ENCODE results near the gene RBM5. TPM values are rescaled to one million over a fixed set of nuclear protein-coding genes. Genes with fewer than 3 reads are reported as not detected.

RBM5 gene
- total RNA-seq, 1 experiment from 2014 or later, result 89.1 TPM

GRCh38 chr3:50118237-50118636, 29.5 kb downstream of the RBM5 start (continued):
- TF ChIP-seq ZFX (IDR thresholded peaks at IDR 0.05) (no peak), SP1 (IDR thresholded peaks at IDR 0.05; ENCODE audit: low read depth) (no peak)

- no peaks in the 10 kb centered on the region for H3K79me2 ChIP-seq (ENCODE audit: insufficient read depth, low read length)
- TF ChIP-seq ATF3 (IDR thresholded peaks at IDR 0.05), result no peak
- no peak for TF ChIP-seq SIN3A (IDR thresholded peaks at IDR 0.05; ENCODE audit: low read depth)
- TF ChIP-seq EGR1 (IDR thresholded peaks at IDR 0.05; ENCODE audit: low read depth), result no peak
- TF ChIP-seq REST (IDR thresholded peaks at IDR 0.05; ENCODE audit: low read depth), result no peak
- TF ChIP-seq SP1 (IDR thresholded peaks at IDR 0.05; ENCODE audit: low read depth), result no peak
- no peak for TF ChIP-seq POLR2A (IDR thresholded peaks at IDR 0.05; ENCODE audit: borderline replicate concordance, extremely low read depth, insufficient read depth, insufficient read length)
- no peak for TF ChIP-seq EZH2 (IDR thresholded peaks at IDR 0.05)
- no peak for TF ChIP-seq ELF1 (IDR thresholded peaks at IDR 0.05; ENCODE audit: borderline replicate concordance, low read depth)
- no peak for TF ChIP-seq CTCF (IDR thresholded peaks at IDR 0.05 in 2 of 3, conservative IDR thresholded peaks at IDR 0.05 in 1 of 3; ENCODE audit: borderline replicate concordance in 1 of 3, insufficient read depth in 1 of 3, low read depth in 2 of 3, low read length in 2 of 3)
- TF ChIP-seq RAD21 (IDR thresholded peaks at IDR 0.05; ENCODE audit: low read depth), result no peak
- TF ChIP-seq JUND (IDR thresholded peaks at IDR 0.05), result no peak
- no peak for TF ChIP-seq CBX3 (IDR thresholded peaks at IDR 0.05; ENCODE audit: low read depth)
- no peaks in the 10 kb centered on the region for H3K9me3 ChIP-seq (ENCODE audit: control insufficient read depth in 1 of 2, insufficient read depth in 1 of 2, low read depth in 1 of 2, low read length in 2 of 2)
- no peak overlapping the region for H3K4me3 ChIP-seq (replicated peaks in 1 of 2; ENCODE audit: low read depth in 1 of 2, low read length in 2 of 2)
- no TSS peak for BruUV-seq (replicated peaks)
- H3K4me2 ChIP-seq (ENCODE audit: low read length), result no peak overlapping the region
- no peaks in the 10 kb centered on the region for H3K4me1 ChIP-seq (ENCODE audit: control insufficient read depth in 1 of 2, insufficient read depth in 2 of 2, low read length in 2 of 2)
- peaks cover 42 to 47% of the 10 kb centered on the region in 2 experiments for H3K36me3 ChIP-seq (ENCODE audit: control insufficient read depth in 1 of 2, insufficient read depth in 2 of 2, low read length in 2 of 2)
- H4K20me1 ChIP-seq (ENCODE audit: insufficient read depth), result no peaks in the 10 kb centered on the region
- no peak overlapping the region for H3K9ac ChIP-seq (ENCODE audit: low read length)
- intact Hi-C loops (cut with micrococcal nuclease), result loop anchor here (5.0 kb wide), 1 partner anchor 153 kb away; no protein-coding TSS in a partner anchor
- H2AFZ ChIP-seq (ENCODE audit: low read depth, low read length, poor library complexity, severe bottlenecking), result no peak overlapping the region
- no peaks in the 10 kb centered on the region for H3K9me2 ChIP-seq (ENCODE audit: insufficient read depth)
- RAD21 ChIA-PET (ENCODE audit: low non-redundant PET in 1 of 2, low total read pairs in 2 of 2, uncharacterized antibody in 2 of 2, unreplicated experiment in 2 of 2), result no interaction called here
- CTCF ChIA-PET, result interaction anchor here (1.1 to 2.9 kb wide), 4 partner anchors 9 to 140 kb away, joined by 3 to 13 read pairs (median 5); no protein-coding TSS in a partner anchor
- H3K27me3 ChIP-seq (ENCODE audit: insufficient read depth, low read length), result no peaks in the 10 kb centered on the region
- no peak overlapping the region for H3K27ac ChIP-seq (ENCODE audit: low read depth, low read length)
- ATAC-seq, result no peak
- POLR2A ChIA-PET, result no interaction called here
- no peak for DNase-seq (ENCODE audit: low read depth, low spot score)
Observed at GRCh38 chr3:50119786-50120185, 31.1 kb downstream of the RBM5 start.
